Stimulated activated CD4-positive, alpha-beta T cell treated with anti-CD3 and anti-CD28 coated beads, Interleukin-12 subunit alpha, Interleukin-12 subunit beta, amount 100 ng/mL, for 48 hours (primary cell): ENCODE measurements around the gene SLC37A3.

Source experiments
- DNase-seq, 3 donors: peaks; one replicate each; pipeline ENCODE4 v3.0.0-alpha.2; 2020; ENCODE audit warnings: low read depth in 2 of 3, low spot score in 1 of 3

The SLC37A3 gene

GRCh38 chr7:140402178-140402835 lies 4.0 kb upstream of the SLC37A3 start:
- DNase-seq: no peak

GRCh38 chr7:140400381-140400780 lies 2.1 kb upstream of the SLC37A3 start:
- no peak for DNase-seq

- no peak for DNase-seq
Observed at GRCh38 chr7:140398821-140399220, 491 bp upstream of the SLC37A3 start.

- no peak for DNase-seq
Observed at GRCh38 chr7:140393756-140394306, 4.5 kb downstream of the SLC37A3 start.

GRCh38 chr7:140391634-140392033 lies 6.7 kb downstream of the SLC37A3 start:
- no peak for DNase-seq

- DNase-seq: peak in 1 of 3 donors; percentile 26
Observed at GRCh38 chr7:140390466-140391190, 7.7 kb downstream of the SLC37A3 start.

- DNase-seq: no peak
Observed at GRCh38 chr7:140390034-140390433, 8.3 kb downstream of the SLC37A3 start.

- DNase-seq: no peak
Observed at GRCh38 chr7:140389445-140389844, 8.9 kb downstream of the SLC37A3 start.

- no peak for DNase-seq
Observed at GRCh38 chr7:140384894-140385545, 13.3 kb downstream of the SLC37A3 start.

GRCh38 chr7:140383954-140384713 lies 14.2 kb downstream of the SLC37A3 start:
- DNase-seq: no peak

GRCh38 chr7:140375892-140376730 lies 22.2 kb downstream of the SLC37A3 start:
- DNase-seq: no peak

- no peak for DNase-seq
Observed at GRCh38 chr7:140375323-140375722, 23.0 kb downstream of the SLC37A3 start.

- no peak for DNase-seq
Observed at GRCh38 chr7:140369294-140369693, 29.0 kb downstream of the SLC37A3 start.

GRCh38 chr7:140367528-140367927 lies 30.8 kb downstream of the SLC37A3 start:
- DNase-seq: no peak

GRCh38 chr7:140364819-140365218 lies 33.5 kb downstream of the SLC37A3 start:
- DNase-seq: no peak

GRCh38 chr7:140360697-140361229 lies 37.6 kb downstream of the SLC37A3 start:
- DNase-seq: no peak

GRCh38 chr7:140358412-140359051 lies 39.8 kb downstream of the SLC37A3 start:
- peak in 1 of 3 donors; percentile 8 for DNase-seq

- DNase-seq: no peak
Observed at GRCh38 chr7:140358024-140358411, 40.3 kb downstream of the SLC37A3 start.

- DNase-seq: no peak
Observed at GRCh38 chr7:140350056-140350455, 48.3 kb downstream of the SLC37A3 start.
